Epithelial cell of prostate (primary cell): ENCODE measurements around the gene TENT5C.

Experiments used
- DNase-seq: peaks from one replicate; pipeline ENCODE4 v3.0.0-alpha.2; 2011; ENCODE audit warnings: low read depth, low spot score
- H3K27ac ChIP-seq: fragments of 450-650 bp; 2 replicates; pipeline ENCODE4 v1.5.1; 2017; ENCODE audit warnings: mild to moderate bottlenecking

Gene TENT5C

DNA sequence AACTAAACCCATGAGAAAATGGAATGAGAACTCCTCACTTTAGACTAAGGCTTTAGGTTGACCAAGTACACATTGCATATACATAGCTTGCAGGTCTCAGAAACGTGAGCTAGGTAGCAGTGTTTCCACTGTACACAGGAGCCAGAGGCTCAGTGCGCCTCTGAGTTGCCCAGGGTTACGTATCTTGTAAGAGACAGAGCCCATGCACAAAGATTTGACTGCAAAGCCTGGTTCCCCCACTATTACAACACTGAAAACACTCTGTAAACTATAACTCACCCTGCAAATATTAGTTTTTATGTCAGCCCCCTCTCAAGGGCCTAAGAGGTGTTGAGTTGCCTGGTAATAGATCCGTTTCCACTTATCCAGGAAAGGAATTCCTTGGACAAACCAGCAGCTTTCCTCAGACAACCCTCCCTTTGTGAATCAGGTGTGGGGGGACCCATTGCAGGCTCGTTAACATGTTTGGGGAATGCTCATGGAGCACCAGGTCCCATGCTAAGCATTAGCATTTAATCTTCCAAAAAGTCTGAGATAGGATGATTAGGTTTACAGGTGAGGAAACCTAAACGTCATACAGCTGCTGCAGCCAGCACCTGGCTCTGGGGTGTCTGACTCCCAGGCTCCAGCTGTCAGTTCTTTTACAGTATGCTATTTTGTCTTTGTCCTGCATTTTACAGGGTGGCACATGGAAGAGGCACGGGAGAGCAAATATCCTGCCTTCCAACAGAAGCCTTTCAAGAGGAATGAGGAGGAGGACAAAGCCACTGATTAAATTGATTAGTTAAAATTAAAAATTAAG is 25.7 kb downstream of the TENT5C start:
- no peak overlapping the region for H3K27ac ChIP-seq
- DNase-seq: no peak

- no peak overlapping the region for H3K27ac ChIP-seq
- DNase-seq: no peak
Measured at GRCh38 chr1:117632269-117633067, 26.6 kb downstream of the TENT5C start.

GRCh38 chr1:117633068-117633345 is 27.2 kb downstream of the TENT5C start:
- no peak for DNase-seq

DNA sequence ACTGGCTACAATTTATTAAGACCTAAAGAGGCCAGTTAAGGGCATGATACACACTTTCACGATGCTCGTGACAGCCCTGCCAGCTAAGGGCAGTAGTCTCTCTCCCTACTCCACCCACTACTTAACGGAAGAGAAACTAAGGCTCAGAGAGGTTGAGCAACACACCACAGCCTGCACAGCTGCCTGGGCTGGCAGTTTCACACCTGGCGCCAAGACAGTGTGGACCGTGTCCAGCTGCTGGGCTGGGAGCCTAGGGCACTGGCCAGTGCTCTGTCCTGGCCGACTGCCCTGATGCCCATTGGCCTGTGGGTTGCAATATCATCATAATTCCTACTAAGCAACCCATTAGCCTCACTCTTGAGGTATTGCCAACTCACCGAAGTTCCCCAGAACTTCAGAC is 27.6 kb downstream of the TENT5C start:
- no peak for DNase-seq
- H3K27ac ChIP-seq: no peak overlapping the region

More at GRCh38 chr1:117633068-117633345, 27.2 kb downstream of the TENT5C start:
- H3K27ac ChIP-seq: no peak overlapping the region

DNA sequence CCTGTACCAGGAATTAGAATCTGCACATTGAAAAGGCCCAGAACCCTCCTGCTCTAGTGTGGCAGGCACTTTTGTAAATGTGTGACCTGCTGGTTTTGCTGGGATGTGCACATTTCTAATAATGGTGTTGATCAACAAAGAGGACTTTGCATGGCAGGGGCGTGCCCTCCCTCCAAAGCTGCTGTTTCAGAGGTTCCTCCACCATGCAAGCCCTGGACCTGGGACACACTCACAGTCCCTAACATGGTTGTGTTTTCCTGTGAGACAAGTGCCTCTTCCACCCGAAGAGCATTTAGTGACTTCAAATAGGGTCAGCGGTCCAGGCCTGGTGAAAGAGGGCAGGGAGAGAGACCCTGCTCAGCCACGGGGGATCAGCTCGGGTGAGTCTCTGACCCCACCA is 28.1 kb downstream of the TENT5C start:
- no peak for DNase-seq
- no peak overlapping the region for H3K27ac ChIP-seq

DNA sequence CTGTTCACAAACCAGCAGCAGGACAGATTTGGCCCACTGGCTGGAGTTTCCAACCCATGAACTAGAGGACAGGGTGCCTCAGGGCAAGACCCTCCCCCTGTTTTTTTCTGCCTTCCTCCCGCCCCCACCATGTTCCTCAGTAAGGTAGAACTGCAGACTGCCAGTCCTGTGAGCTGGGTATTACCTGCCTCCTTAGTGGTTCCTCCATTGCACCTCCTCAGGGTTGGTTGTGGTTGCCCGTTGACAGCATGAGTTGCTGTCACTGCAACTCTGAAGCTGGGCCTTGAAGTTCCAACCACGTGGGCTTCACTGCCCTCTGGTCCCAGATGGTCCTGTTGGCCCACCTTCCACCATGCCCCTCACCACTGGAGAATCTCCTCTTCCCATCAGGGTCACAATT is 28.8 kb downstream of the TENT5C start:
- DNase-seq: no peak
- no peak overlapping the region for H3K27ac ChIP-seq

DNA sequence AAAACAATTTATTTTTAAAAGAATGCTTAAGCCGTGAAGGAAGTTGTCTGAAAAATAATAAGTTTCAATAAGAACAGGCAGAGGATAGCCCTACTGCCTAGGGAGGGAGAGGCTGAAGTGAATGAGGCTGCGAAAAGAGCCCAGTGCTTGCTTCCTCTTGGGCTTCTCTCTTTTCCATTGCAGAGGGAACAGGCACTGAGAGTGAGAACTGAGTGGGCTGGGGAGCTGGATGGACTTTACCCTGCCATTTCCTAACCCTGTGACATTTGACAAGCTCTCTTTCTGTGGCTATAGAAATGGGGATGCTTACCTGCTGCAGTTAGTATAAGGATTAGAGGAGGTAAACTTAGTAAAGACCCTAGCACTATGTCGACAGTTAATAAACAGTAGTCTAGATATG is 30.0 kb downstream of the TENT5C start:
- H3K27ac ChIP-seq: no peak overlapping the region
- DNase-seq: no peak

GRCh38 chr1:117636637-117637425 is 31.0 kb downstream of the TENT5C start:
- no peak overlapping the region for H3K27ac ChIP-seq
- DNase-seq: no peak

DNA sequence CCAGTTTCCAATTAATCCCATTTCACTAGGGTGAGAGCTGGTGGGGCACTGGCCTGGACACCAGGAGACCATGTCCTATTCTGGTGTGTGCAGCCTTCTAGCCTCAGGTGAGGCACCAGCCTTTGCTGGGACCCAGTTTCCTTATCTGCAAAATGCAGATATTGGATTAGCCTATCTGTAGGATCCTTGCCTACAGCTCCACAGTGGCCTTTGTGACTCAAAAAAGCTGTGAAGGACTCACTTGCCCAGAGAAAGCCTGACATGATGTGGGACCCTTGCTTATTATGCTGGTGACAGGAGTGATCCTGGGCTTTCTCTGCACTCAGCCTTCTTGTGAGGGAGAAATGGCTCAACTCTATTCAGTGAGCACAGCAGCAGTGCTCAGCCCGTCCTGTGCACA is 32.3 kb downstream of the TENT5C start:
- no peak overlapping the region for H3K27ac ChIP-seq
- no peak for DNase-seq

GRCh38 chr1:117638759-117639158 is 32.9 kb downstream of the TENT5C start:
- H3K27ac ChIP-seq: no peak overlapping the region
- no peak for DNase-seq

GRCh38 chr1:117639741-117640140 is 33.9 kb downstream of the TENT5C start:
- H3K27ac ChIP-seq: no peak overlapping the region
- DNase-seq: no peak

DNA sequence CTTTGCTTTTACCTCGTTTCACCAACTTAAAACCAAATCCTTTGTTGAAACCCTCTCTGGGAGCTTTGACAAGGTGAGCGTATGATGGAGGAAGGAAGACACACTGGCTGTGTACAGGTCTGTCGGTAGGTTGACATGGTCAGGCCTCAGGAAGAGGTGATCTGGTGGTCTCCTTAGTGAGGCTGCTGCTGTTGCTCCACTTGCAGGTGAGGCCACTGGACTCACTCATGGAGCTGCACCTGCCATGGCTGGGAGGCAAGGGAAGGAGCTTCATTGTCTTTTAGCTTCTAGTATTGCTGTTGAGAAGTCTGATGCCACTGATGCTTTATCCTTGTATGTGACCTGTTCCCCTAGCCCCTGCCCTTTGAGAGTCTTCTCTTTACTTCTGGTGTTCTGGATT is 35.7 kb downstream of the TENT5C start:
- no peak overlapping the region for H3K27ac ChIP-seq
- no peak for DNase-seq

GRCh38 chr1:117642963-117643362 is 37.1 kb downstream of the TENT5C start:
- DNase-seq: no peak
- no peak overlapping the region for H3K27ac ChIP-seq

GRCh38 chr1:117643601-117644000 is 37.8 kb downstream of the TENT5C start:
- no peak for DNase-seq
- H3K27ac ChIP-seq: no peak overlapping the region

DNA sequence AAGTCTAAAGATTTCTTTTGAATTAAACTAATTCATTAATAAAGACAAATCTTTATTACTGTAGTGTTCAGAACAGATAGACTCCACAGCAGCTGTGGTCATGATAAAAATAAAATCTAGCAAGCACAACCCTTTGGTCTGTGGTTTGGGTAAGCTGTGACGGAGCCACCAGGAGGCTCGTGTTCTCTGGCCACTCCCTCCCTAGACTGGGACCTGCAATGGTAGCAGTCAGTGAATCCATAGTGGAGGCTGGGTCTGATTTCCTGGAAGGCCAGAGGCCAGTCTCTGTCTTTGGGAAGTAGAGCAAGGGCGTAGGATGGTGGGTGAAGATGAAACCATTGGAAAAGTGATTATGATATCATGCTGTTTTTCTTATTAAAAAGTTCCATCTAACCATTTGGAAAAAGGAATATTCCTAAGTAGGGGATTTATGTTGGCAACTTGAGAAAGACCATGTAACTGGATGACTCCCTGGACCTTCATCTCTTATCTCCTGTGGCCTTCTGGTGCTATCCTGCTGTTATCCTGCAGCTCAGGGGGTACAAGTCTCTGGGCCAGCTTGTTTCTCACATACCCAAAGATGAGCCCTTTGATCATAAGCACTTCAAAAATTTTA is 39.0 kb downstream of the TENT5C start:
- DNase-seq: no peak
- H3K27ac ChIP-seq: no peak overlapping the region

- no peak for DNase-seq
- no peak overlapping the region for H3K27ac ChIP-seq
Measured at GRCh38 chr1:117645343-117645742, 39.5 kb downstream of the TENT5C start.

DNA sequence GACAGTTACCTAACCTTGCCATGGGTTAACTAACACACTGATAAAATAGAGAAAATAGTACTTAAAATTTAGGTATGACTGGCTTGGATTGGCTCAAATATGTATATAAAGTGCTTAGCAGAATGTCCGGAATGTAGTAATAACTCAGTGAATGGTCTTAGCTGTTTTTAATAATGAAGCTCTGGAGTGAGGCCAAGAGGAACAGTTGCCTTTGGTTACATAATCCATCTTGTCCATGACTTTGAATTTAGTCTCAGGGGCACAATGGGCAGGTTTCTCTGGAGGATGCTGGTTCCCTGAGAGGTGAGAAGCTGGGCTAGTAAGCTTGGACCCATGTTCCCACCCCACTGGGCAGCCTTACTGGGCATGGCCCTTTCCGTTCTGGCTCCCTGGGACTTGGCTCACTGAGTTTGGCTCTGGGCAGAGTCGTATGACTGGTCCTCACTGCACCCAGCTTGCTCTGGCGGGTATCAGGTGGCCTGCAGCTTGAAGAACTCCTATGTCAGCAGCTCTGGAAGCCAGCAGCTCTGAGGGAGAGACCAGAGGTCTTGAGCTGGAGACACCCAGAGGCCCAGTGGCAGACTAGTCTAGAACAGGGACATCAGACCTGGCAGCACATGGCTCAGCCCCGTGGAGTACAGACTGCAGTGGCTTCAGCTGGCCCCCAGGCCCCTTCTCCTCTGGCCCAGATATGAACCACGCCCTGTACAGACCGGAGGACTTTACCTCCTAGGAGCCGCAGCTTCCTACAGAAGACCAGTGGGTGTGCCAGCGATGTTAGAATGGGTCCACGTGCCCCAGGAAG is 40.4 kb downstream of the TENT5C start:
- DNase-seq: no peak
- H3K27ac ChIP-seq: no peak overlapping the region

GRCh38 chr1:117646956-117647355 is 41.1 kb downstream of the TENT5C start:
- DNase-seq: no peak
- H3K27ac ChIP-seq: no peak overlapping the region

DNA sequence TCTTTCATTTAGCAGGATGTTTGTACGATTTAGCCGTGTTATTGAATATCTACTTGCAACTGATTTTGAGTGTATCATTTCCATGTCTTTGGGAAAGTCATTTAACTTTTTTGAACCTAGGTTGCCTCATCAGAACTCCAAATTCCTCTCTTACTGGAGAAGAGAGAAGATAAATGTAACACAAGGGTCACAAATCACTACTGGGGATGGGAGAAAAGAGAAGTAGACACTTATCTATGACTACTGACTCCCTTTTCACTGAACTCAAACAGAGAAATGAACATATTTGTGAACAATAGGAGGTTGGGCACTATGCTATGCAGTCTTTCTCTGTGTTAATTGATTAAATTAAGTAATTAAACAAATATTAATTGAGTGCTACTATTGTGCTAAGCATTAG is 42.2 kb downstream of the TENT5C start:
- H3K27ac ChIP-seq: no peak overlapping the region
- no peak for DNase-seq
